CD14-positive monocyte (primary cell): ENCODE data around the gene GRK1. TPM values are rescaled to one million over a fixed set of nuclear protein-coding genes. Genes with fewer than 3 reads are reported as not detected.

Experiments used
- DNase-seq, 3 donors: peaks; one replicate each; pipeline ENCODE4 v3.0.0-alpha.2; 2011 to 2022
- H2AFZ ChIP-seq: 2 replicates; pipeline ENCODE4 v1.6.0; 2012; ENCODE audit warnings: mild to moderate bottlenecking, low read depth, low read length, inconsistent platforms; ENCODE audit not compliant: insufficient read depth, poor library complexity, severe bottlenecking
- H3K27ac ChIP-seq, 2 donors: 1 replicate in 1 of 2; 2 replicates in 1 of 2; pipeline ENCODE4 v1.5.1; 2012 to 2013; ENCODE audit warnings: low read length in 2 of 2, control low read depth in 1 of 2, inconsistent platforms in 1 of 2, low read depth in 1 of 2, mild to moderate bottlenecking in 1 of 2
- H3K27me3 ChIP-seq, 2 donors: one replicate each; pipeline versions ENCODE4 v1.6.0 to v1.6.1; 2011 to 2013; ENCODE audit warnings: low read length in 2 of 2; ENCODE audit not compliant: control insufficient read depth in 2 of 2, insufficient read depth in 2 of 2
- H3K36me3 ChIP-seq, 2 donors: replicated peaks in 1 of 2; 1 replicate in 1 of 2; 2 replicates in 1 of 2; pipeline versions ENCODE4 v1.5.1 to v1.6.1; 2012 to 2013; ENCODE audit warnings: low read length in 2 of 2, control low read depth in 1 of 2, inconsistent platforms in 1 of 2, mild to moderate bottlenecking in 1 of 2; ENCODE audit not compliant: insufficient read depth in 2 of 2, control insufficient read depth in 1 of 2
- H3K4me1 ChIP-seq, 2 donors: 1 replicate in 1 of 2; 2 replicates in 1 of 2; pipeline versions ENCODE4 v1.5.1 to v1.6.1; 2012 to 2013; ENCODE audit warnings: low read length in 2 of 2, control low read depth in 1 of 2, inconsistent platforms in 1 of 2, mild to moderate bottlenecking in 1 of 2, moderate library complexity in 1 of 2; ENCODE audit not compliant: insufficient read depth in 2 of 2, control insufficient read depth in 1 of 2
- H3K4me2 ChIP-seq: replicated peaks from 2 replicates; pipeline ENCODE3; 2012; ENCODE audit warnings: low read length, moderate library complexity, mild to moderate bottlenecking; ENCODE audit not compliant: poor library complexity, severe bottlenecking; ENCODE audit errors: extremely low read depth
- H3K4me3 ChIP-seq, 3 experiments: fragments of 200-600 bp in 1 of 3; sonication (generic) in 1 of 3; replicated peaks in 1 of 3; 1 replicate in 2 of 3; 2 replicates in 1 of 3; pipeline ENCODE4 v1.5.1; 2011 to 2013; ENCODE audit warnings: low read length in 3 of 3, mild to moderate bottlenecking in 3 of 3, control low read depth in 2 of 3, low read depth in 2 of 3, inconsistent platforms in 1 of 3, moderate library complexity in 1 of 3
- H3K79me2 ChIP-seq: 2 replicates; pipeline ENCODE4 v1.6.0; 2012; ENCODE audit warnings: mild to moderate bottlenecking, control low read depth, inconsistent platforms, low read length, moderate library complexity; ENCODE audit not compliant: insufficient read depth
- H3K9ac ChIP-seq: 2 replicates; pipeline ENCODE4 v1.6.0; 2017; ENCODE audit warnings: low read length, mild to moderate bottlenecking; ENCODE audit not compliant: insufficient read depth, poor library complexity, severe bottlenecking
- H3K9me3 ChIP-seq, 2 donors: replicated peaks in 1 of 2; 1 replicate in 1 of 2; 2 replicates in 1 of 2; pipeline versions ENCODE4 v1.5.1 to v1.6.1; 2012 to 2013; ENCODE audit warnings: low read length in 2 of 2, control low read depth in 1 of 2; ENCODE audit not compliant: control insufficient read depth in 1 of 2, insufficient read depth in 1 of 2
- H4K20me1 ChIP-seq: 2 replicates; pipeline ENCODE4 v1.6.0; 2012; ENCODE audit warnings: mild to moderate bottlenecking, low read length, control low read depth, moderate library complexity; ENCODE audit not compliant: insufficient read depth
- H3K27ac Mint-ChIP-seq, 7 donors: one replicate each; pipeline ENCODE4 v1.8.0; 2020; ENCODE audit warnings: mild to moderate bottlenecking in 7 of 7, mixed read lengths in 7 of 7, moderate library complexity in 6 of 7, inconsistent platforms in 2 of 7
- H3K27me3 Mint-ChIP-seq, 3 donors: one replicate each; pipeline ENCODE4 v1.8.0; 2021 to 2022; ENCODE audit warnings: low read depth in 3 of 3, mild to moderate bottlenecking in 3 of 3, mixed read lengths in 3 of 3, moderate library complexity in 3 of 3, inconsistent platforms in 1 of 3
- H3K36me3 Mint-ChIP-seq, 2 donors: one replicate each; pipeline ENCODE4 v1.8.0; 2020; ENCODE audit warnings: mixed read lengths in 2 of 2, inconsistent platforms in 1 of 2, mild to moderate bottlenecking in 1 of 2
- H3K4me1 Mint-ChIP-seq: one replicate; pipeline ENCODE4 v1.8.0; 2020; ENCODE audit warnings: mild to moderate bottlenecking, mixed read lengths
- H3K4me3 Mint-ChIP-seq, 2 donors: one replicate each; pipeline ENCODE4 v1.8.0; 2020; ENCODE audit warnings: mild to moderate bottlenecking in 2 of 2, mixed read lengths in 2 of 2, moderate library complexity in 1 of 2
- H3K9me3 Mint-ChIP-seq, 7 donors: one replicate each; pipeline ENCODE4 v1.8.0; 2020 to 2022; ENCODE audit warnings: mixed read lengths in 7 of 7, mild to moderate bottlenecking in 6 of 7, moderate library complexity in 6 of 7, inconsistent platforms in 2 of 7
- CTCF ChIP-seq: fragments of 200-600 bp; IDR thresholded peaks from one replicate; pipeline ENCODE4 v1.8.0; 2022; ENCODE audit warnings: antibody characterized with exemption, mild to moderate bottlenecking
- WGBS: methylation state at CpG from one replicate; pipeline ENCODE4 v1.1.5; 2013; ENCODE audit warnings: missing lambda C conversion rate; ENCODE audit not compliant: insufficient coverage; 5-methylcytosine and 5-hydroxymethylcytosine counted together
- intact Hi-C, 2 donors: fragments of 100-400 bp; cut with micrococcal nuclease; formaldehyde crosslinking; loops; one replicate each; pipeline versions ENCODE4 v1.15.0 to v1.15.1; 2023
- polyA plus RNA-seq, 3 donors: library from polyadenylated mRNA; depleted of rRNA in 1 of 3; unstranded in 2 of 3; stranded (reverse) in 1 of 3; fragments of 300-500 nt in 2 of 3; fragments of >200 nt in 1 of 3; fragmentation: Illumina TruSeq in 2 of 3; gene quantifications; 1 replicate in 2 of 3; 2 replicates in 1 of 3; pipeline ENCODE4 v1.2.3, GENCODE V29; 2012 to 2021

Gene GRK1
- polyA plus RNA-seq, 3 donors = not detected

DNA sequence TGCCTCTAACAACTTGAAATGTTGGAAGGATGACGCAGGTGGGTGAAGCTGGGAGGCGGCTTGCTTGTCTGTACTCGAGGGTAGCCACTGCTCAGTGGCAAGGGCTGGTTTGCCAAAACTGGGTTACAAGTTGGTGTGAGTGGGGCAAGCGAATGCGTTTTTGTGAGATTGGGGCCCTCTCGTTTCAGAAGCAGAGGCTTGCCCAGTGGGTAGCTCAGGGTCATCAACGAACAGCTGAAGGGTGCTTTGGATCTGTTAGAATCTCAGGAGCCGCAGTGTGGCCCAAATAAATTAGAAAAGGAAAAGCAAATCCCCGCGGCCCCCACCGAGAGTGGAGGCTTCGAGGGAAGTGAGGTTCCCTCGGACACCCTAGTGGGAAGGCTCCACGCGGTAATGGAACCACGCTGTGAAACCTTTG is 16.3 kb upstream of the GRK1 start:
- H3K36me3 Mint-ChIP-seq = no peaks in the 10 kb centered on the region
- WGBS = 95% methylated on average over 16 of the region's 16 CpGs
- H4K20me1 ChIP-seq = no peaks in the 10 kb centered on the region

GRCh38 chr13:113651511-113652403 is 15.3 kb upstream of the GRK1 start:
- no peak overlapping the region for H3K27ac ChIP-seq
- Mint-ChIP-seq H3K36me3 (no peaks in the 10 kb centered on the region), H3K4me3 (no peak overlapping the region), H3K4me1 (peaks cover 7% of the 10 kb centered on the region), H3K27ac (no peak overlapping the region), H3K27me3 (peaks cover 9 to 13% (median 11%) of the 10 kb centered on the region in 3 donors), H3K9me3 (peaks cover 10 to 16% (median 13%) of the 10 kb centered on the region in 7 donors)
- H3K9ac ChIP-seq = no peak overlapping the region
- H3K79me2 ChIP-seq = no peaks in the 10 kb centered on the region
- 96% methylated on average over 35 of the region's 37 CpGs for WGBS
- H3K4me1 ChIP-seq = no peaks in the 10 kb centered on the region
- no peak overlapping the region for H2AFZ ChIP-seq
- no peaks in the 10 kb centered on the region for H3K36me3 ChIP-seq
- H3K27me3 ChIP-seq = no peaks in the 10 kb centered on the region
- intact Hi-C loops = no loop called here
- no peaks in the 10 kb centered on the region for H4K20me1 ChIP-seq
- no peak overlapping the region for H3K4me2 ChIP-seq
- peaks cover 0 to 8% of the 10 kb centered on the region in 2 donors for H3K9me3 ChIP-seq
- H3K4me3 ChIP-seq = no peak overlapping the region
- no peak for TF ChIP-seq CTCF
- DNase-seq = no peak

More for the DNA sequence above, 16.3 kb upstream of the GRK1 start:
- H3K4me1 ChIP-seq = no peaks in the 10 kb centered on the region
- H3K36me3 ChIP-seq = no peaks in the 10 kb centered on the region
- no peak for DNase-seq
- H2AFZ ChIP-seq = no peak overlapping the region
- peaks cover 6 to 16% of the 10 kb centered on the region in 2 donors for H3K9me3 ChIP-seq
- no peak overlapping the region for H3K27ac Mint-ChIP-seq
- H3K27me3 ChIP-seq = no peaks in the 10 kb centered on the region
- H3K4me3 Mint-ChIP-seq = no peak overlapping the region
- no peak overlapping the region for H3K4me2 ChIP-seq
- no peak overlapping the region for H3K27ac ChIP-seq
- no peak overlapping the region for H3K9ac ChIP-seq
- H3K27me3 Mint-ChIP-seq = peaks cover 9 to 13% (median 13%) of the 10 kb centered on the region in 3 donors
- peaks cover 7% of the 10 kb centered on the region for H3K4me1 Mint-ChIP-seq
- H3K79me2 ChIP-seq = no peaks in the 10 kb centered on the region
- intact Hi-C loops = no loop called here
- H3K4me3 ChIP-seq = no peak overlapping the region
- TF ChIP-seq CTCF = no peak
- peaks cover 13 to 24% (median 21%) of the 10 kb centered on the region in 7 donors for H3K9me3 Mint-ChIP-seq
